GM23338 (cell line): ENCODE results near the gene FRMD4A.

Source experiments
- CREB1 ChIP-seq: fragments of 250-450 bp; sonication (Bioruptor Pico); IDR thresholded peaks from 2 replicates; pipeline ENCODE4 v1.5.0; 2020; ENCODE audit warnings: low read depth, mild to moderate bottlenecking, moderate library complexity
- EZH2 ChIP-seq: fragments of 200-600 bp; sonication (generic); IDR thresholded peaks from one replicate; pipeline ENCODE4 v1.8.0; 2017; ENCODE audit warnings: antibody characterized with exemption, mild to moderate bottlenecking, low read depth; ENCODE audit not compliant: unreplicated experiment
- EZH2phosphoT487 ChIP-seq: fragments of 200-600 bp; sonication (generic); IDR thresholded peaks from one replicate; pipeline ENCODE4 v1.8.1; 2018; ENCODE audit warnings: antibody characterized with exemption; ENCODE audit not compliant: unreplicated experiment
- JUNB ChIP-seq: IDR thresholded peaks from one replicate; pipeline ENCODE4 v1.6.1; 2016; ENCODE audit warnings: antibody characterized with exemption; ENCODE audit not compliant: unreplicated experiment
- POLR2AphosphoS5 ChIP-seq: IDR thresholded peaks from 2 replicates; pipeline ENCODE4 v1.6.1; 2016; ENCODE audit warnings: antibody characterized with exemption, low read depth
- STAT1 ChIP-seq: IDR thresholded peaks from one replicate; pipeline ENCODE4 v1.6.1; 2016; ENCODE audit warnings: antibody characterized with exemption; ENCODE audit not compliant: unreplicated experiment
- ZNF114 ChIP-seq: fragments of 250-450 bp; sonication (Bioruptor Pico); IDR thresholded peaks from 2 replicates; pipeline ENCODE4 v1.5.0; 2020; ENCODE audit warnings: mild to moderate bottlenecking, moderate library complexity
- ZNF331 ChIP-seq: fragments of 250-450 bp; sonication (Bioruptor Pico); IDR thresholded peaks from 2 replicates; pipeline ENCODE4 v1.5.0; 2020; ENCODE audit warnings: low read depth, mild to moderate bottlenecking, moderate library complexity
- TF ChIP-seq, protein P1 (sequence below), 2 experiments: fragments of 200-600 bp in 1 of 2; sonication (generic) in 1 of 2; conservative IDR thresholded peaks; 2 replicates each; pipeline versions ENCODE4 v1.5.1 to v1.6.1; 2016 to 2017; ENCODE audit warnings: antibody characterized with exemption in 2 of 2, low read depth in 2 of 2, mild to moderate bottlenecking in 2 of 2, moderate library complexity in 1 of 2
- TF ChIP-seq, protein P2 (sequence below): IDR thresholded peaks from one replicate; pipeline ENCODE4 v1.6.1; 2018; ENCODE audit warnings: antibody characterized with exemption; ENCODE audit not compliant: unreplicated experiment

GRCh38 chr10:13868528-13869294 lies 462.0 kb downstream of the FRMD4A start:
- TF ChIP-seq, protein P1, sequence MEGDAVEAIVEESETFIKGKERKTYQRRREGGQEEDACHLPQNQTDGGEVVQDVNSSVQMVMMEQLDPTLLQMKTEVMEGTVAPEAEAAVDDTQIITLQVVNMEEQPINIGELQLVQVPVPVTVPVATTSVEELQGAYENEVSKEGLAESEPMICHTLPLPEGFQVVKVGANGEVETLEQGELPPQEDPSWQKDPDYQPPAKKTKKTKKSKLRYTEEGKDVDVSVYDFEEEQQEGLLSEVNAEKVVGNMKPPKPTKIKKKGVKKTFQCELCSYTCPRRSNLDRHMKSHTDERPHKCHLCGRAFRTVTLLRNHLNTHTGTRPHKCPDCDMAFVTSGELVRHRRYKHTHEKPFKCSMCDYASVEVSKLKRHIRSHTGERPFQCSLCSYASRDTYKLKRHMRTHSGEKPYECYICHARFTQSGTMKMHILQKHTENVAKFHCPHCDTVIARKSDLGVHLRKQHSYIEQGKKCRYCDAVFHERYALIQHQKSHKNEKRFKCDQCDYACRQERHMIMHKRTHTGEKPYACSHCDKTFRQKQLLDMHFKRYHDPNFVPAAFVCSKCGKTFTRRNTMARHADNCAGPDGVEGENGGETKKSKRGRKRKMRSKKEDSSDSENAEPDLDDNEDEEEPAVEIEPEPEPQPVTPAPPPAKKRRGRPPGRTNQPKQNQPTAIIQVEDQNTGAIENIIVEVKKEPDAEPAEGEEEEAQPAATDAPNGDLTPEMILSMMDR (conservative IDR thresholded peaks at IDR 0.05; ENCODE audit: low read depth in 2 of 2), result no peak
- no peak for TF ChIP-seq ZNF114 (CRISPR knock-in tag)
- no peak for TF ChIP-seq POLR2AphosphoS5
- TF ChIP-seq JUNB, result no peak
- TF ChIP-seq EZH2phosphoT487, result no peak
- TF ChIP-seq, protein P2, sequence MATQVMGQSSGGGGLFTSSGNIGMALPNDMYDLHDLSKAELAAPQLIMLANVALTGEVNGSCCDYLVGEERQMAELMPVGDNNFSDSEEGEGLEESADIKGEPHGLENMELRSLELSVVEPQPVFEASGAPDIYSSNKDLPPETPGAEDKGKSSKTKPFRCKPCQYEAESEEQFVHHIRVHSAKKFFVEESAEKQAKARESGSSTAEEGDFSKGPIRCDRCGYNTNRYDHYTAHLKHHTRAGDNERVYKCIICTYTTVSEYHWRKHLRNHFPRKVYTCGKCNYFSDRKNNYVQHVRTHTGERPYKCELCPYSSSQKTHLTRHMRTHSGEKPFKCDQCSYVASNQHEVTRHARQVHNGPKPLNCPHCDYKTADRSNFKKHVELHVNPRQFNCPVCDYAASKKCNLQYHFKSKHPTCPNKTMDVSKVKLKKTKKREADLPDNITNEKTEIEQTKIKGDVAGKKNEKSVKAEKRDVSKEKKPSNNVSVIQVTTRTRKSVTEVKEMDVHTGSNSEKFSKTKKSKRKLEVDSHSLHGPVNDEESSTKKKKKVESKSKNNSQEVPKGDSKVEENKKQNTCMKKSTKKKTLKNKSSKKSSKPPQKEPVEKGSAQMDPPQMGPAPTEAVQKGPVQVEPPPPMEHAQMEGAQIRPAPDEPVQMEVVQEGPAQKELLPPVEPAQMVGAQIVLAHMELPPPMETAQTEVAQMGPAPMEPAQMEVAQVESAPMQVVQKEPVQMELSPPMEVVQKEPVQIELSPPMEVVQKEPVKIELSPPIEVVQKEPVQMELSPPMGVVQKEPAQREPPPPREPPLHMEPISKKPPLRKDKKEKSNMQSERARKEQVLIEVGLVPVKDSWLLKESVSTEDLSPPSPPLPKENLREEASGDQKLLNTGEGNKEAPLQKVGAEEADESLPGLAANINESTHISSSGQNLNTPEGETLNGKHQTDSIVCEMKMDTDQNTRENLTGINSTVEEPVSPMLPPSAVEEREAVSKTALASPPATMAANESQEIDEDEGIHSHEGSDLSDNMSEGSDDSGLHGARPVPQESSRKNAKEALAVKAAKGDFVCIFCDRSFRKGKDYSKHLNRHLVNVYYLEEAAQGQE, result no peak
- TF ChIP-seq ZNF331, result no peak
- no peak for TF ChIP-seq CREB1 (CRISPR knock-in tag)
- no peak for TF ChIP-seq EZH2
- no peak for TF ChIP-seq STAT1
